ENCODE results near the gene GAB2.
"Not testable (repeated sequence)": the region's sequence is repeated elsewhere in the genome, so short reads cannot be mapped to it uniquely, and the experiment has no call there.

Gene GAB2

DNA sequence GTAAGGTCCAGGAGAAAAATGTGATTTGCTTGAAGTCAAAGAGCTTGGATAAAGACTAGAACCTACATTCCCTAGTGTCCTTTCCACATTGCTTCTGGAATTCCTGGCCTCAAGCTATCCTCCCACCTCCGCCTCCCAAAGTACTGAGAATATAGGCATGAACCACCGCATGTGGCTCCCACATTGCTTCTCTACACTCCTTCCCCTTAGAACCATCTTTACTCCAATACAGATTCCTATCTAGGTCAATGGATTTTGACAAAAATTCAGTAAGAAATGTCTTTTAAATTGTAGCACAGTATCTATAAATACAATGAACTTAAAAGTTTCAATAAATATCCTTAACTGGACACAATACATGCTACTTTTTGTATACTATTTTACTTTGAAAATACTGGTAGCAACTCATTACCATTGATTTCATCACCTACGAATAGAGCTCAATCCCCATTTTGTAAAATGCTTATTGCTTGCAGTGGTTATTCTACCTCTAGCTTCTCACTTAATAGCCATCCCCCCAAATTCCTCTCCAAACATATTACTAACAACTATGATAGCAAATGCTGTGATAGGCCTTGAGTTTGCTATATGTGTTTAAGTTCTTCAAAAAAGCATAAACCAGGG is 53.4 kb downstream of the GAB2 start:
- Histone ChIP-seq H3K4me1 (no peaks in the 10 kb centered on the region), H3K9me3 (ENCODE audit: control insufficient read depth, low read length) (no peaks in the 10 kb centered on the region), H3K27ac (no peak overlapping the region), H3K27me3 (ENCODE audit: control insufficient read depth, insufficient read depth, low read length) (no peaks in the 10 kb centered on the region), H3K4me3 (ENCODE audit: low read depth, low read length) (no peak overlapping the region), H3K36me3 (ENCODE audit: control insufficient read depth, insufficient read depth, low read length) (no peaks in the 10 kb centered on the region), H3K79me2 (no peaks in the 10 kb centered on the region), H3K9ac (no peak overlapping the region), H2AFZ (no peak overlapping the region), H3K4me2 (ENCODE audit: low read length) (no peak overlapping the region)
- TF ChIP-seq, protein P1, sequence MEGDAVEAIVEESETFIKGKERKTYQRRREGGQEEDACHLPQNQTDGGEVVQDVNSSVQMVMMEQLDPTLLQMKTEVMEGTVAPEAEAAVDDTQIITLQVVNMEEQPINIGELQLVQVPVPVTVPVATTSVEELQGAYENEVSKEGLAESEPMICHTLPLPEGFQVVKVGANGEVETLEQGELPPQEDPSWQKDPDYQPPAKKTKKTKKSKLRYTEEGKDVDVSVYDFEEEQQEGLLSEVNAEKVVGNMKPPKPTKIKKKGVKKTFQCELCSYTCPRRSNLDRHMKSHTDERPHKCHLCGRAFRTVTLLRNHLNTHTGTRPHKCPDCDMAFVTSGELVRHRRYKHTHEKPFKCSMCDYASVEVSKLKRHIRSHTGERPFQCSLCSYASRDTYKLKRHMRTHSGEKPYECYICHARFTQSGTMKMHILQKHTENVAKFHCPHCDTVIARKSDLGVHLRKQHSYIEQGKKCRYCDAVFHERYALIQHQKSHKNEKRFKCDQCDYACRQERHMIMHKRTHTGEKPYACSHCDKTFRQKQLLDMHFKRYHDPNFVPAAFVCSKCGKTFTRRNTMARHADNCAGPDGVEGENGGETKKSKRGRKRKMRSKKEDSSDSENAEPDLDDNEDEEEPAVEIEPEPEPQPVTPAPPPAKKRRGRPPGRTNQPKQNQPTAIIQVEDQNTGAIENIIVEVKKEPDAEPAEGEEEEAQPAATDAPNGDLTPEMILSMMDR (IDR thresholded peaks at IDR 0.05), result no peak

DNA sequence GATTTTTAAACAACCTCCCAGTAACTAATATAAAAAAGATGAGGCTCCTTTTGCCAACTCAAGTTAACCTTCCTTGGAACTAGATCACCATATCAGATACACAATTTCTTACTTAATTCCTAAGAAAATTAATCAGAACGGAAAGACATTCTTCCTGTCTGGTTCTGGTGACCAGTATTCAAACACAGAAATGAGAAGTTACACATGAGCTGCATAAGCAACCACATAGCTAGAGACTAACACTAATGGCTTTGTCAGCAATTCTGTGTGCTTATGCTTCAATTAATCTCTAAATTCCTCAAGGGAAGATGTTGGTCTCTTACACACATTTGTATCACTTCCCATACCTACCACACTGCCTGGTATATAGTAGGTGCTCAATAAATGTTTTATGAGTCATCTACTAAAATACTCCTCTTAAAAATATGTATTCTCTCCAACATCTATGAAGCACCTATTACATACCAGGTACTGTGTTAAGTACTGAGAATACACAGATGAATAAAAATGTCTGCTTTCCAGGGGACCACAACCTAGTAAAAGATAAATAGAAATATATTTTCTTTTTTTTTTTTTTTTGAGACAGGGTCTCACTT is 54.5 kb downstream of the GAB2 start:
- Histone ChIP-seq H3K36me3 (ENCODE audit: control insufficient read depth, insufficient read depth, low read length) (no peaks in the 10 kb centered on the region), H3K4me2 (ENCODE audit: low read length) (no peak overlapping the region), H3K9ac (no peak overlapping the region), H3K4me1 (no peaks in the 10 kb centered on the region), H3K9me3 (ENCODE audit: control insufficient read depth, low read length) (no peaks in the 10 kb centered on the region), H3K79me2 (no peaks in the 10 kb centered on the region), H2AFZ (no peak overlapping the region), H3K27ac (no peak overlapping the region), H3K4me3 (ENCODE audit: low read depth, low read length) (no peak overlapping the region), H3K27me3 (ENCODE audit: control insufficient read depth, insufficient read depth, low read length) (no peaks in the 10 kb centered on the region)
- TF ChIP-seq, protein P1 (IDR thresholded peaks at IDR 0.05), result no peak

DNA sequence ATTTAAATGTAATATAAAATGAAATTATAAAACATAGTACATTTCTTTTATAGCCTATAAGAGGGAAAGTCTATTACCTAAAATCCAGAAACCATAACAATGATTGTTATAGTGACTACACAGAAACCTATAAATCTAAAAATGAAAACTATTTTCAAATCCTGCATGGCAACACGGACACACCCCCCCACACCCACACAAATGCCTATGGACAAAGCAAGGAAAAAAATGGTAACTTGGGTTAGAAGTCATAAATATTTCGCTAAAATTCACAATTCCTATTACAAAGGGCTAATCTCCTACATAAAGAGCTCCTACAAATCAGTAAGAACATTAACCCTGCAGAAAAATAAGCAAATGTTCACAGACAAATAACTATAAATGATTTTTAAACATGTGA is 56.4 kb downstream of the GAB2 start:
- Histone ChIP-seq H3K27me3 (ENCODE audit: control insufficient read depth, insufficient read depth, low read length) (no peaks in the 10 kb centered on the region), H3K27ac (no peak overlapping the region), H3K4me3 (ENCODE audit: low read depth, low read length) (no peak overlapping the region), H3K36me3 (ENCODE audit: control insufficient read depth, insufficient read depth, low read length) (no peaks in the 10 kb centered on the region), H3K4me1 (no peaks in the 10 kb centered on the region), H3K79me2 (no peaks in the 10 kb centered on the region), H2AFZ (no peak overlapping the region), H3K4me2 (ENCODE audit: low read length) (no peak overlapping the region), H3K9me3 (ENCODE audit: control insufficient read depth, low read length) (no peaks in the 10 kb centered on the region), H3K9ac (no peak overlapping the region)
- TF ChIP-seq, protein P1 (IDR thresholded peaks at IDR 0.05), result no peak

GRCh38 chr11:78359921-78360320 is 57.7 kb downstream of the GAB2 start:
- Histone ChIP-seq H3K4me2 (ENCODE audit: low read length) (no peak overlapping the region), H3K9me3 (ENCODE audit: control insufficient read depth, low read length) (no peaks in the 10 kb centered on the region), H3K27ac (no peak overlapping the region), H3K9ac (no peak overlapping the region), H3K79me2 (no peaks in the 10 kb centered on the region), H3K36me3 (ENCODE audit: control insufficient read depth, insufficient read depth, low read length) (no peaks in the 10 kb centered on the region), H3K27me3 (ENCODE audit: control insufficient read depth, insufficient read depth, low read length) (no peaks in the 10 kb centered on the region), H3K4me3 (ENCODE audit: low read depth, low read length) (no peak overlapping the region), H2AFZ (no peak overlapping the region), H3K4me1 (no peaks in the 10 kb centered on the region)
- TF ChIP-seq, protein P1 (IDR thresholded peaks at IDR 0.05), result no peak

GRCh38 chr11:78357924-78358323 is 59.7 kb downstream of the GAB2 start:
- not testable (repeated sequence) for H3K4me3 ChIP-seq (ENCODE audit: low read depth, low read length)

DNA sequence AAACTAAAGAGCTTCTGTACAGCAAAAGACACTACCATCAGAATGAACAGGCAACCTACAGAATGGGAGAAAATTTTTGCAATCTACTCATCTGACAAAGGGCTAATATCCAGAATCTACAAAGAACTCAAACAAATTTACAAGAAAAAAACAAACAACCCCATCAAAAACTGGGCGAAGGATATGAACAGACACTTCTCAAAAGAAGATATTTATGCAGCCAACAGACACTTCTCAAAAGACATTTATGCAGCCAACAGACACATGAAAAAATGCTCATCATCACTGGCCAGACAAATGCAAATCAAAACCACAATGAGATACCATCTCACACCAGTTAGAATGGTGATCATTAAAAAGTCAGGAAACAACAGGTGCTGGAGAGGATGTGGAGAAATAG is 60.2 kb downstream of the GAB2 start:
- H3K27ac ChIP-seq; H3K36me3 ChIP-seq (ENCODE audit: control insufficient read depth, insufficient read depth, low read length); H2AFZ ChIP-seq; H3K4me3 ChIP-seq (ENCODE audit: low read depth, low read length); H3K4me1 ChIP-seq; H3K9me3 ChIP-seq (ENCODE audit: control insufficient read depth, low read length); H3K9ac ChIP-seq; H3K79me2 ChIP-seq; H3K27me3 ChIP-seq (ENCODE audit: control insufficient read depth, insufficient read depth, low read length); H3K4me2 ChIP-seq (ENCODE audit: low read length): not testable (repeated sequence)

More at GRCh38 chr11:78357924-78358323, 59.7 kb downstream of the GAB2 start:
- H3K4me1 ChIP-seq; H3K9me3 ChIP-seq (ENCODE audit: control insufficient read depth, low read length); H3K27ac ChIP-seq; H3K79me2 ChIP-seq; H3K36me3 ChIP-seq (ENCODE audit: control insufficient read depth, insufficient read depth, low read length); H3K9ac ChIP-seq; H3K4me2 ChIP-seq (ENCODE audit: low read length); H3K27me3 ChIP-seq (ENCODE audit: control insufficient read depth, insufficient read depth, low read length); H2AFZ ChIP-seq: not testable (repeated sequence)

DNA sequence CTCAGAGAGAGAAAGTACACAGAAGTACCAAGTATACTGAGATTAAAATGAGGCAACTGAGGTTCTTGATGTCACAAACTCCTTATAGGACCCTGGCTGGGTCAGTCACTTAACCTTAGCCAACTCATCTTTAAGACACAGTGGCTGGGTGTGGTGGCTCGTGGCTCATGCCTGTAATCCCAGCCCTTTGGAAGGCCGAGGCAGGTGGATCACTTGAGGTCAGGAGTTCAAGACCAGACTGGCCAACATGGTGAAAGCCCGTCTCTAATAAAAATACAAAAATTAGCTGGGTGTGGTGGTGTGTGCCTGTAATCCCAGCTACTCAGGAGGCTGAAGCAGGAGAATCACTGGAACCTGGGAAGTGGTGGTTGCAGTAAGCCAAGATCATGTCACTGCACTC is 61.9 kb downstream of the GAB2 start:
- not testable (repeated sequence) for H3K9ac ChIP-seq; H3K79me2 ChIP-seq; H3K27me3 ChIP-seq (ENCODE audit: control insufficient read depth, insufficient read depth, low read length); H3K4me3 ChIP-seq (ENCODE audit: low read depth, low read length); H3K4me2 ChIP-seq (ENCODE audit: low read length); H3K4me1 ChIP-seq; H3K27ac ChIP-seq; H3K36me3 ChIP-seq (ENCODE audit: control insufficient read depth, insufficient read depth, low read length); H2AFZ ChIP-seq; H3K9me3 ChIP-seq (ENCODE audit: control insufficient read depth, low read length)
